Putamen (tissue), 1 donor: ENCODE results near the gene MRPL47.
A peak's percentile ranks its signal among the peaks of the same experiment; 100 is the strongest.
"Not testable (repeated sequence)": the region's sequence is repeated elsewhere in the genome, so short reads cannot be mapped to it uniquely, and the experiment has no call there.

Experiments used
- DNase-seq: peaks from one replicate; pipeline ENCODE4 v3.0.0-alpha.2; 2016; ENCODE audit warnings: low spot score

MRPL47 gene

DNA sequence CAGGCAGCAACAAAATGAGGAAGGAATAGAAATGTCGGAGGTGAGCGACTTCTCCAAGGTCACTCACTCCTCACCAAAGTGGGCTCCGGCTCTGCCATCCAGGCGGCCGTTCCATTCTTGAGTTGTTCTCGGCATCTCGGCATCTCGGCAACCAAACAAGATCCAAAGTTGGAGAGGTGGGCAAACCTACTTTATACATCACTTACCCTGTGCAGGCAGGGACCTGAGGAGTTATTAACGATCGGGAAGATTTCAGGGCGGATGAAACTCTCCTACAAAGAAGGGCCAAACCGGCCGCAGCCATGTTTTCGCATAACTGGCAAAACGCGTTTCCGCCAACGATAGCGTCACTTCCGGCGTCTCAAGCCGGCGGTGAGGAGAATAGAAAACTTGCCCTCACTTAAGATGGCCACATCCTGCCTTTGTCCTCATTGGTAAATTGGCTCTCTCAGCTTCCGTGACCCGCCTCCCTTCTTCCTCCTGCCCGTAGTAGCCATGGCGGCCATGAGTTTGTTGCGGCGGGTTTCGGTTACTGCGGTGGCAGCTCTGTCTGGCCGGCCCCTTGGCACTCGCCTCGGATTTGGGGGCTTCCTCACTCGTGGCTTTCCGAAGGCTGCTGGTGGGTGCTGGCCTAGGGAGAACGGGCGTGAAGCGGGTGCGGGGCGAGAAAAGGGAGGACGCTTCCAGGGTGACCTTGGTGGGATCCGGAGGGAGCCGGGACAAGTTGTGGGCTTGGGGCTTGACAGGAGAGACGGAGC, at the start of gene MRPL47, which contains the start of gene NDUFB5:
TSS of gene MRPL47 (minus strand) at position 318 of the 758 bp plus-strand sequence. CDS start at position 304, 14 bp downstream.
TSS of gene NDUFB5 (plus strand) at position 474 of the 758 bp plus-strand sequence. CDS start at position 496, 22 bp downstream.
- DNase-seq, result peak; percentile 98

- peak; percentile 82 for DNase-seq
These were observed 48.8 kb upstream of the MRPL47 start for GRCh38 chr3:179653096-179653797.

DNA sequence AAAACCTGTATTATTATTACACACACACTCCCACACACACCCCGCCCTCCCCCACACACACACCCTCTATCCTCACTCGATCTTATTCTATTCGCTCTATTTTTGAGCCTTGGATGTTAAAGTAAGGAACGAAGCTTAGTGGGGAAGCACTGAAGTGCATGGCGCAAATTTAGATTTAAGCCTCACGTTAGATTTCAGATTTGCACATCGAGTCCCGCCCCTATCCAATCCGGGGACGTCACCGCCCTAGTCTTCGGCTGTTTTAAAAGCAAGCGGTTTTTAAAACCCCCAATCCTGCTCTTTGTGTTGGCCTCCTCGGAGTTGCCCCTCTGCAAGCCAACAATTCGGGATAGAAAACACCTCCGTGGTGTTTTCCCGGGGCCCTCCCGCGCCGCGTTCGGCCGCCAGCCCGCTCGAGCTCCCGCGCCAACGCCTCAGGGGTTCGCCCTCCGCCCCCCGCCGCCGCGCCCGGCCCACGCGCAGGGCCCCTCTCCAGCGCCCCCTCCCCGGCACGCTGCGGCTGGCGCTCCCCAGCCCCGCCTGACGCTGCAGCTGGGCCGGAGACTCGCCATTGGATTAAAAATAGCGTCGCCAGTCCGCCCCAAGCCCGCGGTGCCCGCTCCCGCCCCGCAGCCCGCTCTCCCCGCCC, 48.1 kb upstream of the MRPL47 start, which contains the start of gene USP13:
TSS of gene USP13 (plus strand) at position 594 of the 649 bp plus-strand sequence. CDS start 186 bp downstream, outside the sequence.
- DNase-seq, result peak; percentile 85

GRCh38 chr3:179651687-179652446, 47.4 kb upstream of the MRPL47 start:
- DNase-seq, result no peak

DNA sequence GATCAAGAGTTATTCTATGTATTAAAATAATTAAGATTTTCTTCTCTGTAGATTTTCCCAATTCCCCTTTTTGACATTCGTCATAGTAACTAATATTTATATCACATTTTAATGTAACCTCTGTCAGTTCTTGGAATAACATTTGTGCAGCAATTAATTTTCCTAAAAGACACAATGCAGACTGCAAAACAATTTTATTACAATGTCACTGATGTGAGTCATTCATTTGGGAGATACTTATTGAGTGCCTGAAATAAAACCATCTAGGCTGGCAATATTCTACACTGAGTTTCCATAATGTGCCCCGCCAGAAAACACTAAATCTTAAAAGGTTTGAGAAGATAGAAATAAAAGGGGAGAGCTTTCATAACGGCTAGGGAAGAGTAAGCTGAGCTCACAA, 41.7 kb upstream of the MRPL47 start:
- no peak for DNase-seq

DNA sequence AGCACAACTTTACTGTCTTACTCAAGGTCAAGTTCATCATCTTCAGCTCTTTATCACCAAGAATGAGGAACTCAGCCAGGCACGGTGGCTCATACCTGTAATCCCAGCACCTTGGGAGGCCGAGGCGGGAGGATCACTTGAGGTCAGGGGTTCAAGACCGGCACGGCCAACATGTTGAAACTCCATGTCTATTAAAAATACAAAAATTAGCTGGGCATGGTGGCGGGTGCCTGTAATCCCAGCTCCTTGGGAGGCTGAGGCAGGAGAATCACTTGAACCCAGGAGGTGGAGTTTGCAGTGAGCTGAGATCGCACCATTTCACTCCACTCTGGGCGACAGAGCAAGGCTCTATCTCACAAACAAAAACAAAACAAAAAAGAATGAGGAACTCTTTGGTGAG, 39.4 kb upstream of the MRPL47 start:
- DNase-seq, result not testable (repeated sequence)

DNA sequence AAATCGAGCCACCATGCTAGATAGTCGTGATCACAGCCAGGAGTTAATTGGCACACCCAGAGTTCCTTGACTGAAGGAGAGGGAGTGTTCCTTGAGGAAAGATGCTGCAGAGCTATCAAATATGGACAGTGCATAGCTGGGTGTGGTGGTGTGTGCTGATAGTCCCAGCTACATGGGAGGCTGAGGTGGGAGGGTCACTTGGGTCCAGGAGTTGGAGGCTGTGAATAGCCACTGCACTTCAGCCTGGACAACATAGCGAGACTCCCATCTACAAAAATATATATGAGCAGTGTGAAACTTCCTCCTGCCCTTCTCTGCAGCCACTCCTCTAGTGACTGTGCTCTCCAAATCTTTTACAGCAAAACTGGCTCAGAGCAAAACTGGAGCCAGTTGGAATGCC, 38.4 kb upstream of the MRPL47 start:
- DNase-seq, result no peak

- no peak for DNase-seq
These were observed 36.0 kb upstream of the MRPL47 start for GRCh38 chr3:179640469-179640868.

DNA sequence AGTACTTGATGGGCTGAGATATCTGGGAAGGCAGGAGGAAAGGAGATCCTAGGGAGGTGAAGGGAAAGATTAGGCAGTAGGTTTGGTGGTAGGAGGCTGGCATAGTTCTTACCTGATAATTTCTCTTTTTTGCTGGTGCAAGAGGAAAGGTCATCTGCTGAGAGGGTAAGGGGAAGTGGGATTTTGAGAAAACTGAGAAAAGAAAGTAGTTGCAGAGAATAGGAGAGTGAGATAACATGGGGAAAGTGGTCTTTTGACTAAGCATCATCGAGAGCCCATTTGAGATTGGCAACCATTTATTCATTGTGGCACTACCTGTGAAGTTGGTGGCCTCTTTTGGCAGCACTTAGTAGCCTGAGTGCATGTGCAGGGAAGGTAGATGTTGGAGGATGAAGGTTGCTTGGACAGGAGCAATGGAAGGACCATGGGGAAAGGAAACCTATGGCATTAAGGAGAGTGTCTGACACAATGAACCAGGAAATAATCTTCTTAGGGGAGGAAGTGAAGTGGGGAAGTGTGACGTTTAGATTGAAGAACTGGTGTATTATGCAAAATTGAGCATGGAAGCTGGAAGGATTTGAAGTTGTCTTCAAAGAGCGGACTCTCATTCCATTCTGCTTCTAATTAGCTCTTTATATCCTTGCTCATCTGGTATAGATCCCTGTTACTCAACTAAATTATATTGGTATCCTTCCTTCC, 26.5 kb upstream of the MRPL47 start:
- DNase-seq, result no peak

DNA sequence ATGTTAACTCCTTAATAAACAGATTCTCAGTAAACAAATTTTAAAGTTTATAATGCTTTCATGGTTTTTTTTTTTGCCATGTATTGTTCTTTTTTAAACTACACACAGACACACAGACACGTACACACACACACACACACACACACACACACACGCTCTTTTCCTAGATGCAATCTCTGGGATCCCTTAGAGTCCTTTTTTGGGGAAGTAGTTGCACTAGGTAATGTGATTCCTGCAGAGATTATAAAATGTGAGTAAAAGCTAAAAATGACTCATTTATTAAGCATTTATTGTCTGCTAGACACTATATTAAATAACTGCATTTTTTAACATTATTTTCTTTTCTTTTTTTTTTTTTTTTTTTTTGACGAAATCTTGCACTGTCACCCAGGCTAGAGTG, 20.0 kb upstream of the MRPL47 start:
- no peak for DNase-seq

DNA sequence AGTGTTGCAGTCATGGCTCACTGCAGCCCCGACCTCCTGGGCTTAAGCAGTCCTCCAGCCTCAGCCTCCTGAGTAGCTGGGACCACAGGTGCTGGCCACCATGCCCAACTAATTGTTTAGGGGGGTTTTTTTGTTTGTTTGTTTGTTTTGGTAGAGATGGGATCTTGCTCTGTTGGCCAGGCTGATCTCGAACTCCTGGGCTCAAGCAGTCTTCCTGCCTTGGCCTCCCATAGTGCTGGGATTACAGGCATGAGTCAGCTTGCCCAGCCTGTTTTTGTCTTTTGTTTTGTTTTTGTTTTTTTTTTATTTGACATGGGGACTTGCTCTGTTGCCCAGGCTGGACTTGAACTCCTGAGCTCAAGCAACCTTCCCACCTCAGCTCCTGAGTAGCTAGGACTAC, 17.6 kb upstream of the MRPL47 start:
- DNase-seq, result no peak

DNA sequence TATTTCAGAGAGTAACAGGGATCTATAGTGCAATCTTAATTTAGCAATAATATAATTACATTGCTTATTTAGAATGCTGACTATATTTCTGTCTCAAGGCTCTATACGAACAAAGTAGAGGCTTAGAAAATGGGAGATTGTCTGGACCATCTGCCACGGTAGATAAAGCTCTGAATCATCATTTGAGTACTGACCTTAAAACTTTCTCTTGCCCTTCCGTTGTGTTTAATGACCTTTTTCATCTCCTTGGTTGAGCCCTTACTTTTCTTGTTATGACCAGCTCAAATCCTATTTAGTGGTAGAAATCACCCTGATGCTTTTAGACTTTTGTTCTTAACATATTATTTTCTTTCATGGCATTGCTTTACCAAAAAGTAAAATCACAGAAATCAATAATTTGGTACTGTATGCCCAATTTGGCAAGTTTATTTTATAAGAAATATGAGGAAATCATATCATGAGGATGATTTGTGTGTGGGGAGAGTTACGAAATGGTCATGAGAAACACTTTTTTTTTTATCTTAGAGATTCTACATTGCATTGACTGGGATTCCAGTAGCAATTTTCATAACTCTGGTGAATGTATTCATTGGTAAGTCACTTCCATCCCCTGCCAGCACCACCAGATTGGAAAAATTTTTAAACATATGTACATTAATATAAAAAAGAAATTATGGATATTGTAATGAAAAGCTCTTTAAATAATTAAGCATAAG, 11.2 kb upstream of the MRPL47 start:
- DNase-seq, result no peak

DNA sequence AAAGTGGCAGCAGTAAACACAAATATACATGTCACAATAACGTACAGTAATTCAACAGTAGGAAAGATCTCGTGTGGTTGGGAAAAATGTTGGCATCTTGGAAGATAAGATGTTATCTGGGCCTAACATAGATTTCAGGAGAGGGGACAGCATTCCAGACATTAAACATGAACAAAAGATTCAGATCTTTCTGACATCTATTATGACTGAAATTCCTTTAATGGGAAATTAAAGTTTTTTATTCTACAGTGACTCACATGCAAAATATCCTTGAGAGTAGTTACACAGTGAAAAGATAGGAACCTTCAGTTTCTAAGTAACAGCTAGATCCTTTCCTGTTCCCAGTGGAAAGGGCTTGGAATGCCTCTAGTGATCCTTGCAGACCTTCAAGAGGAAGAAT, 9.4 kb upstream of the MRPL47 start:
- no peak for DNase-seq

DNA sequence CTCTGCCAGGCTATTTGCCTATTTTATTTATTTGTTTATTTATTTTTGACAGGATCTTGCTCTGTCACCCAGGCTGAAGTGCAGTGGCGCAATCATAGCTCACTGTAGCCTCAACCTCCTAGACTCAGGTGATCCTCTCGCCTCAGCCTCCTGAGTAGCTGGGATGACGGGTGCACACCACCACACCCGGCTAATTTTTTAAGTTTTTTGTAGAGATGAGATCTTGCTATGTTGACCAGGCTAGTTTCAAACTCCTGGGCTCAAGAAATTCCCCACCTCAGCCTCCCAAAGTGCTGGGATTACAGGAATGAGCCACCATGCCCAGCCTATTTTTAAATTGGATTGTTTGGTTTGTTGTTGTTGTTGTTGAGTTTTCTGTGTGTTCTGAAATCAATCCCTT, 5.6 kb upstream of the MRPL47 start:
- DNase-seq, result no peak

DNA sequence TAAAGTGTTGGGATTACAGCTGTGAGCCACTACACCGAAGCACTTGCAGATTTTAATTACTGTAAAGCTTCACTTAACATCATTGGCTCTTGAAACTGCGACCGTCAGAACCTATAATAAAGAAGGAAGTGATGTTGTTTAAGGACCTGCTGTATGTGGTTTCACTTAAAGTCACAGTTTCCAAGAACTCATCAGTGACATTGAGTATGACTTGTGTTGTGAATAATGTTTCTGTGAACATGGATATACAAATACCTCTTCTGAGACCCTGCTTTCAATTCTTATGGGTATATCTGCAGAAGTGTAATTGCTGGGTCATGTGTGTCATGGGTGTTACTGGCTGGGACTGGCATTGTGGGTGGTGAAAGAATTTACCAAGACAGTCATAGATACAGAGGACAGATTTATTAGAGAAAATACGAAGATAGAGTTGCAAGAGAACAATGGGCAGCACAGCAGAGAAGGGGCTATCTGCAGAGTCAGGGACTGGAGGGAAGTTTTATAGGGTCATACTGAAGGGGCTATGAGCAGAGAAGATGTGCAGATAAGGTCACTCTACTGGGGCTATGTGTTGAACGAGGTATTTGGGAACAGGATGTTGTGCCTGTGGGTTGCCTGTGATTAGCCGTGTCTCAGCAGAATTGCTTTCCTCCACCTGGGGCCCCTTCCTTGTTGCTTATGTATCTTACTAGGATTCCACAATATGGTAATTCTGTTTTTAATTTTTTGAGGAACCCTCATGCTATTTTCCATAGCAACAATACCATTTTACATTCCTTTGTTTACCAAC, 4.7 kb upstream of the MRPL47 start:
- no peak for DNase-seq

DNA sequence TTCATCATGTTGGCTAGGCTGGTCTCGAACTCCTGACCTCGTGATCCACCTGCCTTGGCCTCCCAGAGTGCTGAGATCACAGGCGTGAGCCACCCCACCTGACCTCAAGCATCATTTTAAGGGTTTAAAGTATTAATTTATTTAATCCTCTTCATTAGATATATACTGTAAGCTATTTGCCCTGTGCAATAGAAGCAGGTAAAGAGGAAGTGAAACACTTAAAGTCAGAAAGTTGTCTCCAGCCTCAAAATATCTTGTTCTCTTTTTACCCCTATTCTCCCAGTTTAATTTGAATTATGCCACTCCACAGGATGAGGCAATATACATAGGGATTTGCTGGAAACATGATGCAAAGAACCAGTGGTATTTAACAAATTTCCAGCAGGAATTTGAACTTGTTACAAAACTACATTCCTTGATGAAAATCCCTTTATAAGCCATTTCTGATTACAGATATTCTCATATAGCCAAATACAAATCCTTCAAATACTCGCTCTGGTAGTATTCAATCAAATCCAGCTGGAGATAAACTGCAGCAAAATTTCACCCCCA, 2.2 kb upstream of the MRPL47 start:
- no peak for DNase-seq

- DNase-seq, result no peak
These were observed 607 bp downstream of the MRPL47 start for GRCh38 chr3:179603831-179604230.

- DNase-seq, result no peak
These were observed 1.1 kb downstream of the MRPL47 start for GRCh38 chr3:179603321-179603720.

- DNase-seq, result no peak
These were observed 4.9 kb downstream of the MRPL47 start for GRCh38 chr3:179599531-179599930.

DNA sequence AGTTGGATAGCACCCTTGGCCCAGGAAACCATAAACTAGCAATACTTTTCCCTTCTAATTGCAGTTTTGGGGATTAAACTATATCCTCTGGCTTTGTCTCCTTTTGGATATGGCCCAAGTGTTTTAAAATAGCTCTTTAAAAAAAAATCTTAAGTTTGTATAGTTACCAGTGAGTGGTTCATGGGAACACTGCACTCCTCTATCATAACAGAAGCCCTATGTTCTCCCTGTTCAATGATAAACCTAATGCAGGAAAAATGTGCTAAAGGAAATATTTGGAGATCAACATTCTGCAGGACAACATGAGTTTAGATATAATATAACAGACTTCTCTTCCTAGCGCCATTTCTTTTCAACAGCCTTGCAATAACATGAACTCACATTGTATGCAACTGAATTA, 13.1 kb downstream of the MRPL47 start:
- DNase-seq, result no peak
